G401 (cell line): ENCODE data around the gene PRRT1B. TPM values are rescaled to one million over a fixed set of nuclear protein-coding genes. Genes with fewer than 3 reads are reported as not detected.

ENCODE experiments used
- DNase-seq: peaks from one replicate; pipeline ENCODE4 v3.0.0-alpha.2; 2015; ENCODE audit warnings: low spot score
- in situ Hi-C: cut with HindIII; loops from 2 replicates; pipeline ENCODE4 v1.10.0; 2016; ENCODE audit warnings: low sequenced_read_pairs, mixed read lengths
- total RNA-seq: library from RNA; depleted of rRNA; stranded (reverse); fragments of >200 nt; shearing (Covaris generic); gene quantifications from 2 replicates; pipeline ENCODE4 v1.2.3, GENCODE V29; 2014

PRRT1B gene
- total RNA-seq, 1 experiment from 2014 or later: not detected

DNA sequence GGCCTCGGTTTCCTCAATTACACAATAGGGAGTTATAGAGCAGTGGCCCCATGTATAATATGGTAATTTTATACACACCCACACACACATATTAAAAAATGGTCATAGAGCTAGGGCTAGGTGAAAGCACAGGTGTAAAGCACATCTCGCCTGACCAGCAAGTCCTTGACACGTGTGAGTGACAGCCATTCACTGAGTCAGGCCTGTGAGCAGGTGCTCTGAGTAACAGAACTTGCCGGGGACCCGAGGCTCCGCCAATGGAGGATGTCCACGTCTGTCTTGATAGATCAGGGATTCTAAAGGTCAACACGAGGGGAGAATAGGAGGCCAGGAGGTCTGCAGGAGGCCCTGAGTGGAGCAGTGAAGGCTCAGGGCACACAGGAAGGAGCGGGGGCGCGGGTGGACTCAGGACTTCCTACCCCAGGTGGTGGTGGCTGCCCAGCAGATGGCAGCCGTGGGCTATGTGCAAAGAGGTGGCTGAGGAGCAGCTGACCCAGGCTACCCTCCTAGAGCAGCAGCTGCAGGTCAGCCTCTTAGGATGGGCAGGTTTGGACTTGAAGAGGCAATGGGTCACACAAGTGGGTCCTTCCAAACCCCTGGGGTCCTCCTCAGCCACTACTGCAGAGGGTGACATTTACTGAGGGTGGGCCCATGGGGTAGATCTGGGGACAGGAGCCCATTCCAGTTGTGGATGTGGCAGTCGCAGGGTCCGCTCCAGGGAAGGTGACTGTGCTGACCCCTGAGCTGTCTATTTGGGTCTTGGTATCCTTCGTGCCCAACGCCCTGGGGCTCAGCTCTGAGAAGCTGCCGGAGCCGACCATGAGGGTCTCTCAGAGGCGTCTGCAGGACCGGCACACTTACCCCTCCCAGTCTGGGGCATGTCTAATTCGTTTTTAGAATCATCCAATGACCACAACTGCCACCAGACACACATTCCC lies 45.9 kb downstream of the PRRT1B start:
- DNase-seq: peak; percentile 82
- in situ Hi-C loops: no loop called here

DNA sequence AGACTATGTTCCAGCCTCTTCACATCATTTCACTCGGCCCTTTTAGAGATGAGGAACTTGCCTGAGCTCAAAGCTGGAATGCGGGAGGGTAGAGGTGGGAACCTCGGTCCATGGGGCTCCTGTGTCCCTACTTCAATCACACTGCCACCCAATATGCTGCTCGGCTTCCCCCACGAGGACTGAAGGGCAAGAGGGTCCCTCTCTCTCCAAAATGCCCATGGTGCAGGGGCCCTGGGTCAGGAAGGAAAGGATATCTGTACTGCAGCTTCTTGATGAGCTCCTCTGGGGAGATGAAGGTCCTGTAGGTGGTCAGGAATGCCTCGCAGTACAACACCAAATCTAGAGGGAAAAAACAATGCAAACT lies 46.5 kb downstream of the PRRT1B start:
- no peak for DNase-seq
- in situ Hi-C loops: no loop called here

DNA sequence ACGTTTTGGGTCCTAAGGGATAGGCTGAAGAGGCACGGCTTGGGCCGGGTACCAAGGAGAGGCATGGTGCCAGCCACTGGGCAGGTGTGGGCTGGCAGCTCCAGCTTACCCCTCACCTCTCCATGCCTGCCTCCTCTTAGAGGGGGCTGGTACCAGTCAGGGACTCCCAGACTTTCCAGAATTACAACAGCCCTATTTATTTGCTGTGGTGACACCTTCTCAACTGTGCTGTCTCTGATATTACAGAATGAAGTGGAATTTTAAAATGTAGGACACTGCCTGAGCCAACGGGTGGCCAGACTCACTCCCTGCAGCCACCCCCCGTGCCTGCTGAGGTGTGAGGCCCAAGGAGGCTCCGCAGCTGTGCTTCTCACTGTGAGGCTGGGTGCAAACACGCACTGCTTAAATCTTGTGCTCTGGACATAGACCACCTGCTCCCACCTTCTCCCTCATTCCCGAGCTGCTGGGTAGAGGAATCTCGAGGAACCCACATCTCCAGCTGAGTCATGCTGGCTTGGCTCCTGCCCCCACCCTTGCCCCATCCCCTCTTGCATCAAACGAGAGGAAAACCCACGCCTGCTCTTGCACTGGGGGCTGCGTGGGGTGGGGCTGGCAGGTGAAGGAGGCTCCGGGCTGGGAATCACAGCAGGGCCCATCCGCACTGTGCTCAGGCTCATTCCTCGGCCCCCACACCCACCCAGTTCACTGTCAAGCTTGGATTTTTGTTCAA lies 47.9 kb downstream of the PRRT1B start:
- DNase-seq: no peak

DNA sequence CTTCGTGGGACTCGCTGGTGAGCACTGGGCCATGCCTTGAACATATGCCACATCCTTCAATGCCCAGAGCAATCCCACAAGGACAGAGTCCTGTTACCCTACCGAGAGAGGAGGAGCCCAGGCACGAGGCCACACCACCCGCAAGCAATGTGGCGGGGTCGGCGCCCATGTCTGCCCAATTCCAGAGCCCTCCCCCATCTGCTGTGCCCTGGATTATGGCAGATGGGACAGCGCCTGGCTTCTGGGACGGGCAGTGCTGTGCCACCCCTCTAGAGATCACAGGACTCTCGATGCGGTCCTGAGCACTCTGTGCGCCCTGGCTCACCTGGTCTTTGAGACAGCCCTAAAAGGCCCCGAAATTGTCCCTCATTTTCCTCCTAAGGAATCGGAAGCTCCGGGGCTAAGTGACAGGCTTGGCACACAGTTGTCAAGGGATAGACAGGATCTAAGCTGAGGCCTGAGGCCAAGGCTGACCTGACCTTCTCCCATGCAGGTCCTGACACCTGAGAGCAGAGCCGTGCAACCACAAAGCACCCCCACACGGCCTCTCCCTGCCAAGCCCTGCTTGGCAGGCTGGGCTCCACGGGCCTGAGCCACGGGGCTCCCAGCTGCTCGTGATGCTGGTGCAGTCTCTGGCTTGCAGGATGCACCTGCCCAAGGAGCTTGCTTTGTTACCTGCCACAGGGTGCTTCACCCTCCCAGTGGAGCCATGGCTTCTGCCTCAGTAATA lies 48.8 kb downstream of the PRRT1B start:
- in situ Hi-C loops: no loop called here
- DNase-seq: peak; percentile 72

More for the DNA sequence above, 47.9 kb downstream of the PRRT1B start:
- in situ Hi-C loops: no loop called here

DNA sequence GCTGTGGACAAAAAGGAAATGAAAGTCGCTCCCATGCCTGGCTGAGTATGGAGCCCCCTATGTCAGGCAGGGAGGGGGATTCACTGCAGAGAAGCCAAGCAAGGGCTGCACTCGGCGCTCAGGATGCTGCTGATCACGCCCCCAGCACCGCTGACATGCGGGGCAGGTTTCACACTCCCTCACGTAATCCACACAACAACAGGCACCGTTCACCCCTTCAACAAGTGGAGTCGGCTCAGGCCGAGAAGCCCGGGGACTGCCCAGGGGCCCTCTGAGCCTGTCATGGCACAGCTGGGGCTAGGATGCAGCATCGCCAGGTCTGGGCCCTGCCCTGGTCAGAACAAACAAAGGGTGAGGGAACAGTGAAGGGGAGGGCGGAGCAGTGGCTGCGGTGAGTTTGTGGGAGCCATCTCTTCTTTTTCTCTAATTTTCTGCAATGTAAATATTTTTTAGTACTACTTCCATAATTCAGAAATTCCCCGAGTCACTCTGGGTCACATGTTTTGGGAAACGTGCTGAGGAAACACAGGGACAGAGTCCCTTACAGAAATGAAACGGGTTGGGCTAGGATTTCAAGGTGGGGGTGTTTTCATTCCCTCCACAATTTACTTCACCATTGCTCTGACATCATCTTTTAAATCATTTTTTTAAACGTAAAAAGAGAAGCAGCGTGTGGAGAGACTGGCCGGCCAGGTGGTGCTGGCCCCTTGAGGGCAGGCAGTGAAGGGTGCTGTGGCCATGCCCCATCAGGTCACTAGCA lies 49.8 kb downstream of the PRRT1B start:
- DNase-seq: no peak
- in situ Hi-C loops: no loop called here

DNA sequence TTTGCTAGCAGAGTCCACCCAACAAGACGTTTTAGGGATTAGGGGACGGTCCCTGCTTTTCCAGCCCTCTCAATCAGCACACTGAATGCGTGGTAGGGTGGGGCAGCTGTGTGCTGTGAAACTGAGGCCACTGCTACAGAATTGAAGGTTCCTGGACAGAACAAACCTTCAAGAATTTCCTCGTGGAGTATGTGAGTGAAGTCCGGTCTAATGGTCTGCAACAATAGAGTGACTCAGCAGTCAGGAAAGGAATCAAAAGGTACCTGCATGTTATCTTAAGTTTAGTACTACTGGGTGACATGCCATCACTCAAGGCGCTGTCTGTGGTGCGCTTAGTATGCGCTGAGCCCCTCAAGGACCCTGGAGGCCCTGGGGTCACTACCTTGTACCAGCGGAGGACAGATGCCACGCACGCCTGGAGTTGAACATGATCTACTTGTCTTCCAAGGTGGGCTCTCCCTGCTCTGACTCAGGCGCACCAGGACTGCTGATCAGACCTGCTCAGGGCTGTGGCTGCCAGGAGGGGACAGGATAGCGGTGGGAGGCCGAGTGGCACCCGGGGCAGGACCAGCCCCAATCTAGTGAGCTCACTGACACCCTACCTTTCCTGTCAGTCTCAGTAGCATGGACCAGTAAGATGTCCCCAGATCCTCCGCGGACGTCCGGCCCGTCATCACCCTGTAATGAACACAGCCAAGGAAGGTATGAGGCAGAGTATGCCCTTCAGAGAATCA lies 50.5 kb downstream of the PRRT1B start:
- in situ Hi-C loops: no loop called here
- no peak for DNase-seq

DNA sequence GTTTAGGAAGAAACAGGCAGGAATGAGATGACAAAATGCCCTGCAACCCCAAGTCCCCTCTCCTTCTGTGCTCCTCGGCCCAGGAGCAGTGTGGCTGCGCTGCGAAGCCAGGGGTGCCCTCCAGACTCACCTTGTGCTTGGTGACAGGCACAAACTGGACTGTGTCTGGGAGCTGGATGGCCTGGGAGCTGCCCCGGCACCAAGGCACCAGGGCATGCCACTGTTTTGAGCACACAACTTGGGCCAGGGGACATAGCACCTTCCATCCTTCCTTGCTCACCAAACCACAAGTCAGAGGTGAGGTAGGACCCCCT lies 51.1 kb downstream of the PRRT1B start:
- in situ Hi-C loops: no loop called here
- no peak for DNase-seq

DNA sequence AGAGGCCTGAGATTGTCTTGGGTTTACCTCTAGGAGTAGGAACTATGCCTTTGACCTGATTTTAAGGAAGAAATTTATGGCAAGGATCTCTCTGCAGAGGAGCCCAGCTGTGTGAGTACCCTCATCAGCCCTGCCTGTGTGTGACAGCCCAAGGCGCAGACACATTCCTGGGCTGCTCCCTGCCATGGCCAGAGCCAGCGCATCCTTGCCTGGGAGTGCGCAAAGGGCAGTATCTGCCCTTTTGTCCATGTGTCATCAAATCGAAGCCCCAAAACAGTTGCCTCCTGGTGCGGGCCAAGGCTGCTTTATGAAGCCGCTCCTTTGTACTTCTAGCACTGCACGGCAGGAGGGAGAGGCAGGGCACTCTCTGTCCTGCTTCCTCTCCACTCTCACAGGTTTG lies 51.9 kb downstream of the PRRT1B start:
- DNase-seq: no peak
- in situ Hi-C loops: no loop called here

DNA sequence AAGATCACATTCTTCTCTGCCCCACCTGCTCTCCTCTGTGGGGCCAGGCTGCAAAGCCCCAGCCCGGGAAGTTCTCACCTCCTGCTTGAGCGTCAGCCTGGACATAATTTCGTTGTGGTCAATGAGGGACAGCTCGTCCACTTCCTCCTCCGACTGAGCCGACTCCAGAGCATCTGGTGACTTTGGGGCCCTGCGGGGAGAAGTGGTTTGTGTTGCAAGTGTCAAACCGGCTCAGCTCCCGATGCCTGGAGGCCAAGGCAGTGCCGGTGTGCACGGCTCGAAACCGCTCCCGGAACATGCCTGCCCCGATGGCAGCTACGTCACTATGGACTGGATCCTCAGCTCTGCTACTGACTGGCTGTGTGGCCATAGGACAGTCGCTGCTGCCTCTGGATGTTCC lies 52.8 kb downstream of the PRRT1B start:
- in situ Hi-C loops: no loop called here
- peak; percentile 72 for DNase-seq

DNA sequence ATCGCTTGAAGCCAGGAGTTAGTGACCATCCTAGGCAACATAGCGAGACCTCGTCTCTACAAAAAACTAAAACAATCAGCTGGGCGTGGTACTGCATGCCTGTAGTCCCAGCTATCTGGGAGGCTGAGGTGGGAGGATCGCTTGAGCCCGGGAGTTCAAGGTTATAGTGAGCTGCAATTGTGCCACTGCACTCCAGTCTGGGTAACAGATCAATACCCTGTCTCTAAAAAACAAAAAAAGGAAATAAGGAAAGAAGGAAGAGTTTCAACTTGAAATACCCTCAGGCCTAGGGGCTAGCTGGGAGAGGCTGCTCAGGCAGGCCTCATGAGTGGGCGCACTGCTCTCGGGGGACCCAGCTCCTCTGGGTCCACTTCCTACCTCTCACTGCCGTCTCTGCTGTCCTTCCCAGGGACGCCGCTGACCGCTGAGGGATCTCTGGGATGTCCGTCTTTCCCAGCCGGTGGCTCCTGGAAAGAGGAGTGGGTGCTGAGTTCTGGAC lies 56.4 kb downstream of the PRRT1B start:
- DNase-seq: no peak
- in situ Hi-C loops: no loop called here

DNA sequence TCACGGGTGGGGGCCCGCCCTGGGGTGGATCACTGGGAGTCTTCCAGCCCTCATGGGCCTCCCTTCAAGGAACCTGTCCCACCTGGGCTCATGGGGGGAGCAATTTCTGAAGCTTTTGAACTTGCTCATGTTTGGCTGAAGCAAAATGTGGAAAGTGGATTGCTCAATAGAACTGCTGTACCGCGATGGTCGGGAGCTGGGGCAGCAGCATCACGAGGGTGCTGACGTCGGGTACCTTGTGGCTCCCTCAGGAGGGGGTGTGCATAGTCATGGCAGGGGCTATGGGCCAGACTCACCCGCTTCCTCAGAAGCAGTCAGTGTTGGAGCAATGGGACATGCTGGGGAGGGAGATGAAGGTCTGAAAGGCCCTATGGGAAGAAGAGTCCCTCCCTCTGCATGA lies 57.9 kb downstream of the PRRT1B start:
- in situ Hi-C loops: no loop called here
- DNase-seq: no peak

DNA sequence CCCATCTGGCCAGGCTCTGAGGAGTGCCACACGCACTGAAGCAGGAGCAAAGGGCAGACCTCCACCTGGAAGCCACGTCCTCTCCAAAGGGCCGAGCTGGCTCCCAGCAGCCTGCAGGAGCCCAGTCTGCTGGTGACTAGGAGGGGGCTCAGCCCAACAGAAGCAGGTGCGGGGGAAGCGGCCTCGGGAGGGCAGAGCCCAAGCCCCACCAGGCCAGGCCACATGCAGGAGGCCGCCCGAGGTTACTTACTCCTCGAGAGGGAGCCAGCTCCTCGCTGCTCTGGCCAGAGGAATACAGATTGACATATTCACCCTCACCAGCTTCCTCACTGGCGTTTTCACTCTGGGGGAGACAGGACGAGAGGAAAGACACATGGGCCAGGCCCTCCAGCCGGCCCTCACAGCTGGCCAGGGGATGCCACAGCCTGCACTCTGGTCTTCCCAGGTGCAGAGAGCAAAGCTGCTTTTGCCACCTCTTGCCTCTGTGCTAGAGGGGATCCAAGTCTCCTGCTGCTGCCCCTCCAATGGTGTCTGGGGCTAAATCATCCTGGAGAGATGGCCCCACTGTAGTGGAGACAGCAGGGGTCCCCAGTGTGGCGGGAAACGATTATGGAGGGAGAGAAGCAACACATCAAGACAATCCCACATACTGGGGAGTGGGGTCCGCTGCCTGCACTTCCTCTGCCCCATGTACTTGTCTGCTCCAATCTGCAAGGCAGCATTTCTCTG lies 58.6 kb downstream of the PRRT1B start:
- in situ Hi-C loops: no loop called here
- no peak for DNase-seq

DNA sequence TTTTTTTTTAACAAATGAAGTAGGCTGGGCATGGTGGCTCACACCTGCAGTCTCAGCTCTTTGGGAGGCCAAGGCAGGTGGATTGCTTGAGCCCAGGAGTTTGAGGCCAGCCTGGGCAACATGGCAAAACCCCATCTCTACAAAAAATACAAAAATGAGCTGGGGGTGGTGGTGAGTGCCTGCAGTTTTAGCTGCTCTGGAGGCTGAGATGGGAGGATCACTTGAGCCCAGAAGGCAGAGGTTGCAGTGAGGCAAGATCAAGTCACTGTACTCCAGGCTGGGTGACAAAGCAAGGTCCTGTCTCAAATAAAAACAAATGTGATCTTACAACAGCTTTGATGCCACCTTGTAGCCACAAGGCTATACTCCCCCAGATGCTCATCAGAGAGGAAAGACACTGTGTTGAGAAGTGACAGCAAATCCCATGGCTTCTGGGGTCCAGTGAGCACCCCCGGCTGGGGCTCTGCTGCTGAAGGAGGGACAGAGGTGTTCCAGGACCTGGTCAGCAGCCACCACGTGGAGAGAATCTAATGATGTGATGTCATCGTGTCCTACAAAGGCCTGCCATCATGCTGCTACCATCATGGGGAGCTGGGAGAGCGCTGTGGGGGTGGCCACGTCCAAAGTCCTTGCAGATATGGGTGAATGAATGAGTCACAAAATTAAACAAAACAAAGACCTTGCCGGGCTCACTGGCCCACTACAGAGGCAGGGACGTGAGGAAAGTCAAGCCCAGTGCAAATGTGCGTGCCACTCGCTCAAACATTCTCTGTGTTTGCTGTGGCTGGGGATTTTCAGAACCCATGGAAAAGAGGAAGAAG lies 60.7 kb downstream of the PRRT1B start:
- in situ Hi-C loops: no loop called here
- no peak for DNase-seq

DNA sequence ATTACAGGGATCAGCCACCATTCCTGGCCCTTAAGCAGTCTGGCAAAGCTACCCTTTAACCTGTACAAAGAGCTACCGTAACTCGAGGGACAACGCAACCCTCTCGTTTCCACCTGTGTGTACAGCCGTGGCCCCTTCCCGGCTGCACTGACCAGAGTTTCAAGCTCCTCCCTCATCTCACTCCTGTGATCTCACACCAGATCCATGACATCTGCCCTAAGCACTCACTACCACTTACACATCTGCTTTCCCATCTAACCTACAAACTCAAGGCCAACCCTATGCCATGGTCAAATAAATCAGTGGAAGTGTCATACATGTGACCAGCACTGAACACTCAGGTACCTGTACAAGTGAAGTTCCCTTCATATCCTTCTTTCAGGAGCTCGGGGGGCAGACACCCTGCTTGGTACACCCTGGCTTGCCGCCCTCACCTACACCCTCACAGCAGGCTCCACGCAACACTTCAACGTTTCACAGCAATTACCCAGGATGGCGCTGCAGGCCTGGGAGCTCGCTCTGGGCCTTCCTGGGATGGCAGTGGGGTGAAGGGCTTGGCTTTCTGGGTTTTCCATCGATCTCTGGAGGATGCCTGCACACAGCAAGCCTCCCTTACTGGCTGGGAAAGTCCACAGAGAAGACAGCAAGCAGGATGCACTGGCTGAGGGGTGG lies 61.7 kb downstream of the PRRT1B start:
- in situ Hi-C loops: no loop called here
- DNase-seq: no peak

DNA sequence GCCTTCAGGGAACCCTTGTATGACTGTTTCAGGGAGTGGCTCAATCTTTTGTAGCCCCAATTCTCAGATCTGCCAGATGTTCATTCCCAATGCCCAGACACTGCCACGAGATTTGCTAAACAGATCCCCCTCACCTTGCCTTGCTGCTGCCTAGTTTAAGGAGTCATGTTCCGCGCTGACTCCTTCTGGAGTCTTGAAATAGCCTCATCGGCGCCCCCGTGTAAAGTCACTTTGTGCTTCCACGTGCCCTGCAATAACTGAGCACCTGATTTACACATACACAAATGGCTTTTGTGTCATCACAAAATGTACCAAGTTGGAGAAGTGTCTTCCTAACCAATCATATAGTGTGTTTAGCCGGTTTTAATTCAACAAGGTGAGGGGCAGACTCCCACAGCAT lies 62.3 kb downstream of the PRRT1B start:
- in situ Hi-C loops: no loop called here
- no peak for DNase-seq

DNA sequence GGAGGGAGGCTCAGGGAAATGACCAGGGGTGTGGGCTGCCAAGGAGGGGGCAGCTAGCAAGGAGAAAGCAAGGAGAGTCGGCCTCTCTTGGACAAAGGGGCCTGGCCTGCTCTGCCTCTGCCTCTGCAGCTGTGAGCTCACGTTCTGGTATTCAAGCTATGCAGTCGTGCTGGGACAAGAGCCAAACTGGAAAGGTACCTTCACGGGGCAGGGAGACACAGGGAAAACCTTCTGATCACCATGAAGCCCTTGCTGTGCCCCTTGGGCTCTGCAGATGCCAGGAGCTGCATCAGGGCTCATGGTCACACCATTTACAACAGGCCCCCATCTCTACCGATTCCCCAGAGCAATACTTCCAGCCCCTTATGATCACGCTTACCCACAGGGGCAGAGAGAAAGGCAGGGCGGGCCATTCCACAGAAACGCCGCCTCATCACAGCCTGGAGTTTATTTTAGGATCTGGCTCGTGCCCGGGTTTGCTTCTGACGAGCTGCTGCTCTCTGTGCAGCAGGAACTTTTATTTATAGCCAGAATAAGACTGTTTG lies 63.2 kb downstream of the PRRT1B start:
- peak; percentile 89 for DNase-seq
- in situ Hi-C loops: no loop called here
